Glomerular visceral epithelial cell (primary cell): ENCODE measurements around the gene SLC4A11.

Experiments used
- DNase-seq: peaks from one replicate; pipeline ENCODE4 v3.0.0-alpha.2; 2016; ENCODE audit errors: extremely low spot score

Gene SLC4A11

GRCh38 chr20:3246682-3247081 is 7.7 kb upstream of the SLC4A11 start:
- DNase-seq: no peak

DNA sequence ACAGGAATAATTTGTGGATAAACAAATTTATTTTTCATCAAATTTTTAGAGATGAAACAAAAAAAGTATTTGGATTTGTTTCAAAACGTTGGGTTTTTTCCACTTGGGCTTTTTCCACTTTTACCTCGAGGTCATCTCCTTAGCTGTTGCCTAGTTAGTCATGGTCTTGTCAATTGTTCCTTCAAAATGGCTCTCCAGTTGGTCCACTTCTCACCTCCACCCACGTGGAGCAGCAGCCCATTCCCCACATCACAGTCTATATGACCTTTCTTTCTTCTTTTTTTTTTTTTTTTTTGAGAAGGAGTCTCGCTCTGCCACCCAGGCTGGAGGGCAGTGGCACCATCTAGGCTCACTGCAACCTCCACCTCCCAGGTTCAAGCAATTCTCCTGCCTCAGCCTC is 6.7 kb upstream of the SLC4A11 start:
- DNase-seq: no peak

GRCh38 chr20:3245156-3245555 is 6.2 kb upstream of the SLC4A11 start:
- no peak for DNase-seq

GRCh38 chr20:3244613-3245012 is 5.6 kb upstream of the SLC4A11 start:
- no peak for DNase-seq

- DNase-seq: no peak
Measured at GRCh38 chr20:3243718-3244358, 4.8 kb upstream of the SLC4A11 start.

GRCh38 chr20:3242172-3242692 is 3.2 kb upstream of the SLC4A11 start:
- DNase-seq: no peak

DNA sequence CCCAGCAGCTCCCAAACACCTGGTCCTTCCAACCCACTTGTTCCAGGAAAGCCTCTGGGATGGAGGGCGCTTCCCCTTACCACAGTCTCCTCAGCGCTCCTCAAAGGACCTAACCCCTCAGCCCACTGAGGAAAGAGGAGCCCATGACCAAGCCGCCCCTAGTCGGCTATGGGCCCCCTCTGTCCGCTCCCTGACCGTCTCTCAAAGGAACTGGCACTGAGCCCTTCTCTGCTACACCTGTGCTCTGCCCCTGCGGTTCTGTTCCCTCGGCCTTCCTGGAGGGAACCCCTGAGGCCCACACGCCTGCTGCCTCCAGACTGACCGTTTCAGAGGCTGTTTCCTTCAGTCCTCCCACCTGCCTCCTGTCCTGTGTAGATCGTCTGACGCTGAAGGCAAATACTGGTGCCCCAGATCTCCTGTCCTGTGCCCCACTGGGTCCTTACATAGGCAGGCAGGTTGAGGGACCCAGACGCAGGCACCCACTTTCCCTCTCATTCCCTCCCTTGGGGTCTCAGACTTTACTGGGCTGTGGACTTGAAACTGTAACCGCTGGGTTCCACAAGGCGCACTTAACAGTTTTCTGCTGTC is 1.9 kb upstream of the SLC4A11 start:
- DNase-seq: no peak

- DNase-seq: no peak
Measured at GRCh38 chr20:3239867-3240775, 1.1 kb upstream of the SLC4A11 start.

- peak; percentile 42 for DNase-seq
Measured at GRCh38 chr20:3238616-3239025, 369 bp downstream of the SLC4A11 start.

DNA sequence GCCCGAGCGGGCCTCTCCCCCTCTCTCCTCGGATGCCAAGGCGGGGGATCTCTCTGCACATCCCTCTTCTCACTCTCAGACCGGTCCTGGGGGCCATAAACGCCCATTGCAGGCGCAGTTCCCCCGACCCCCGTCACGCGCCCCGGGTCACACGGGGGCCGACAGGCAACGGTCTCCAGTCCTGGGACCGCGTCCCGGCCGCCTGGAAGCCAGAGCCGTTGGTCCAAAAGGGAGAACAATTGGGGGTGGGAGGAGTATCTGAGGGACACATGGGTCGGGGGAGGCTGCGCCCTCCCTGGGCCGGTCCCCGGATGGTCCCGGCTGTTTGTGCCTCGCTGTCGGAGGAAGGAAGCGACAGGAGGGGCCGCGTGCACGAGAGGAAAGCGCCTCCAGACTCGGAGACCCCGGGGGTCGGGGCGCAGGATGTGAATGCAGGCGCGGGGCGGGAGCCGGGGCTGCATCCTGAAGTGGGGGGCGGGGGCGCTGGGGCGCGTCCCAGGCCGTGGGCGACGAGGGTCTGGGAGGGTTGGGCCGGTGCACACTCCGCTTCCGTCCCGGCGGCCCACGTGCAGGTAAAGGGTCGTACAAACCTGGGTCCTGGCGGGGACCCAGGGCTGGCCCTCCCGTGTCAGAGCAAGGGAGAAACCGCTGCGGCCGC is 903 bp downstream of the SLC4A11 start:
- no peak for DNase-seq

DNA sequence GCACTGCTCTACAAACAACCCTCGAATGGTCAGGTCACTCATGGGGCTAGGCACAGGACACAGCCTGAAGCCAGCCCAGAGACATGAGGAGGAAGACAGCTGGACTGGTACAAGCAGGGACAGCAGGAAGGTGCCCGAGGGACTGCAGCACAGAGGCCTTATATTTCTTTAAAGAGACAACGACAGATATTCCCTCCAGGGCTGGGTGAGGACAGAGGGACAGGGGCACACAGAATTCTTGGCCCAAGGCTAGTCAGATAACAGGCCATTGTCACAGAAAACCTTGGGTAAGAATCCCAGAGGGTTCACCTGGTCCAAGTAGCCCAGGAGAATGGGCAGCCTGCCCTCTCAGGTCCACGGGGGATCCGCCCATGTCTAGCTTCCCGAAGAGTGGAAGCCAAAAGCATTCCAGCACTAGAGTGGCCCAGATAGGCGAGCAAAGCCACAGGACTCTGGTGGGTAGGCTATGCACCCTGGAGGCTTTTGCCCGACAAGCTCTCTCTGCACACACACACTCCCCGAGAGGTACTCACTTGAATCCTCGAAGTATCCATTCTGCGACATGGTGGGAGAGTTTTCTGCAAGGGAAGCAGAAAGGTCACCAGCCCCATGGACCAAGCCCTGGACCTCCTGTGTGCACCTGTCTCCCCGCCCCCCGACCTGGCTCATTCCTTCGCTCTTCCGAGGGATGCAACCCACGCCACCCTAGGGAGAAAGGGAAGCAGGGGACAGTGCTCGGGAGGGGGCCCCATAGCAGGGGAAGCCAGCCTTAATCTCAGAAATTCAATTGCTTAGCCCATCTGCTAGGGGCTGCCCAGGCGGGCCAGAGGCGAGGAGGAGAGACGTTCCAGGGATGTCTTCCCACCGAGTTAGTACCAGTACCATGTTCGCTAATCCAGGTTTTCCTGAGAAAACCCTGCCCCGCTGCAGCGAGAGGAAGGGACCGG is 1.7 kb downstream of the SLC4A11 start:
- DNase-seq: no peak

DNA sequence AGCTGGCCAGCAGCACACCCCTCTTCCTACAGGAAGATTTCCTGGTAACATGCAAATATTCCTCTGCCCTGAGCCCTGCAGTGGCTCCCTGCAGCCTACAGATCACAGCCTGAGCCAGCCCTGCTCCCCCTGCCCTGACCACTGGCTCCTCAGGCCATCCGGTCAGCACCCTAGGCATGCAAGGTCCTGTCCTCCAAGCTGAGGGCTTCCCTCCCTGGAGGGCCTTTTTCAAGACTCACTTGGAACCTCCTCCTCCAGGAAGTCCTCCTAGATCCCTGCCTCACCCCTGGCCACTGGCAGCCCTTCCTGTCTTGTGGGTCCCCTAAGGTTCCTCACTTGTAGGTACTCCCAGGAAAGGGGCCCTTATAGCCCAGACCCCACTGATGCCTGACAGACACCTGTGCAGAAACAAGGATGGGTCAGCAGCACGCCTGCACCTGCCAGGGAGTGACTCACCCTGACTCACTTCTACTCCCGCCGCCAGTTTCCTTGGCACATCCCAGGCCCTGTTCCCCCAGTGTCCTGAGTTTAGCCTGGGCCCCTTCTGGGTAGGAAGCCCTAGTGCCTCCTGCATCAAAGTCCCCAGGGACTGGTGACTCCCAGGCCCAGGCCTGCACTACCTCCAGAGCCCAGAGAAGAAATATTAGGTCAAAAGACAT is 3.2 kb downstream of the SLC4A11 start:
- peak; percentile 71 for DNase-seq

GRCh38 chr20:3233991-3234498 is 4.9 kb downstream of the SLC4A11 start:
- DNase-seq: no peak

- no peak for DNase-seq
Measured at GRCh38 chr20:3233131-3233990, 5.6 kb downstream of the SLC4A11 start.

GRCh38 chr20:3231889-3232588 is 7.0 kb downstream of the SLC4A11 start:
- no peak for DNase-seq

DNA sequence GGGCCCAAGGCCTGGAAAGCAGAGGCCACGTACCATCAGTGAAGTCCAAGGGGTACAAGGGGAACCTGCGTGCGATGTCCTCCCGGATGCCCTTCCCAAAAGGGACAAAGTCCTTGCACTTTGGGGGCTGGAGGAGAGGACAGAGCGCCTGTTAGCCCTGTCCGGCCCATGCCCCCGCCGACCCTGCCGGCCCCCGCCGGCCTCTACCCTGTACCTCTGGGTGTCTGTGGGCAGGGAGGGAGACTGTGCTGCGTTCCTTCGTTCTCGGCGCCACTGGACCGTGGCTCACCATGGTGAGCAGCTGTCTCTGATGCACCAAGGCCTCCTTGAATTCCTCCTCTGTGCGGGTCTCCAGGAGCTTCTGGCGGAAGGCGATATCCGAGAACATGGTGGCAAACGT is 7.9 kb downstream of the SLC4A11 start:
- no peak for DNase-seq

DNA sequence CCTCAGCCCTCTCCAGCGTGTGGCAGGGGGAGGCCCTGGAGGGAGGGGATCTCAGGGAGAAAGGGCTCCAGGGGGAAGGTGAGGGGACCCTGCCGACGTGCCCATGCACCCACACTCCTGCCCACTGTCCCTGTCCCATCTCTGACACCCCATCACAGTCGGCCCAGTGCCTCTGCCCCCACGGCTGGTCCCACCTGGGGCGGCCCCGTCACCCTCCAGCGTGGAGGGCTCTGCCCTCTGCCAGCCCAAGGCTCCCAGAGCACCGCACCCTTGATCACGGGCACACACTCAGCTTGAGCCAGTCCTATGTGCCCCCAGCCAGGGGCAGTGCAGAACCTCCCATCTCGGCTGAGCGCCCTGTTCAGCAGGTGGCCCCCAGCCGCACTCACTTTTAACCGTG is 9.2 kb downstream of the SLC4A11 start:
- DNase-seq: no peak

DNA sequence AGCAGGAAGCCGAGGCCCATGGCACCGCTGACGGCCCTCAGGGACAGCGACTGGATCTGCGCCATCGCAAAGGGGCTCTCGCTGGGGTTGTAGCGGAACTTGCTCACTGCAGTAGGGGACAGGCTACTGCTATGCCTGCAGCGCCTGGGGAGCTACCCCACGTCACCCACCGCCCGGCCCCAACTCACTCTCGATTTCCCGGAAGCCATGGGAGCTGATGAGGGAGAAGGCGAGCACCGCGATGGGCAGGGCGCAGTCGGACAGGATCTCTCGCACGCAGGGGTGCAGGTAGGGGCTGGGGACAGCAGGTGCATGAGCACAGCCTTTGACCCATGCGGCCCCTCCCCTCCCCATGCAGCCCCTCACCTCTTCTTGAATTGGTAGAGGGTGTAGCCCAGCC is 9.8 kb downstream of the SLC4A11 start:
- no peak for DNase-seq

DNA sequence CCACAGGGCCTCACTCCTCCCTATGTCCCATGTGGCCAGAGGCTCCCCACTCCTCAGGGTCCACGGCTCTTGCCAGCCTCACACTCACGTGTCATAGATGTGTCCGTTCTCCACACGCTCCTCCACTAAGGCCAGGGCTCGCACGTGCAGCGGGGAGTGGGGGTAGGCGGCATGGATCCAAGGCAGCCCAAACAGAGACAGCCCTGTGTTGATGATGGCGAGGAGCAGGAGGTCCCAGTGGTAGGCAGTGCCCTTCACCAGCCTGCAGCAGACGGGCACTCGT is 10.3 kb downstream of the SLC4A11 start:
- no peak for DNase-seq
